ENCODE data around the gene PSME3. TPM values are rescaled to one million over a fixed set of nuclear protein-coding genes. Genes with fewer than 3 reads are reported as not detected.

PSME3 gene
- polyA plus RNA-seq, 1 of the 3 experiments (the other 2 are of a cell fraction): 139 TPM

- Histone ChIP-seq H3K9me3 (no peaks in the 10 kb centered on the region), H3K9me2 (no peaks in the 10 kb centered on the region), H3K9ac (no peak overlapping the region), H3K4me1 (ENCODE audit: control insufficient read depth in 1 of 2, insufficient read depth in 2 of 2, low read depth in 1 of 2, low read length in 1 of 2) (peaks cover 7 to 15% of the 10 kb centered on the region in 2 experiments; a peak in 1 of 4 replicates), H3K4me3 (ENCODE audit: low read depth in 2 of 2, low read length in 1 of 2) (no peak overlapping the region), H3F3A (replicated peaks; ENCODE audit: insufficient read depth) (peaks cover 8% of the 10 kb centered on the region), H3K4me2 (no peak overlapping the region), H3K27me3 (ENCODE audit: insufficient read depth) (no peaks in the 10 kb centered on the region), H4K20me1 (ENCODE audit: insufficient read depth) (no peaks in the 10 kb centered on the region), H3K36me3 (replicated peaks in 1 of 2; ENCODE audit: control insufficient read depth in 1 of 2, insufficient read depth in 2 of 2, low read length in 1 of 2) (no peaks in the 10 kb centered on the region), H3K79me2 (ENCODE audit: insufficient read depth) (peaks cover 18% of the 10 kb centered on the region; the same call in 1 of the 2 replicates), H3K27ac (ENCODE audit: low read depth in 2 of 2, low read length in 1 of 2) (no peak overlapping the region), H2AFZ (ENCODE audit: low read depth) (no peak overlapping the region)
- TF ChIP-seq, protein P1, sequence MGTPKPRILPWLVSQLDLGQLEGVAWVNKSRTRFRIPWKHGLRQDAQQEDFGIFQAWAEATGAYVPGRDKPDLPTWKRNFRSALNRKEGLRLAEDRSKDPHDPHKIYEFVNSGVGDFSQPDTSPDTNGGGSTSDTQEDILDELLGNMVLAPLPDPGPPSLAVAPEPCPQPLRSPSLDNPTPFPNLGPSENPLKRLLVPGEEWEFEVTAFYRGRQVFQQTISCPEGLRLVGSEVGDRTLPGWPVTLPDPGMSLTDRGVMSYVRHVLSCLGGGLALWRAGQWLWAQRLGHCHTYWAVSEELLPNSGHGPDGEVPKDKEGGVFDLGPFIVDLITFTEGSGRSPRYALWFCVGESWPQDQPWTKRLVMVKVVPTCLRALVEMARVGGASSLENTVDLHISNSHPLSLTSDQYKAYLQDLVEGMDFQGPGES (IDR thresholded peaks at IDR 0.05; ENCODE audit: low read depth, low read length): no peak
- TF ChIP-seq RXRA (IDR thresholded peaks at IDR 0.05; ENCODE audit: borderline replicate concordance, low read depth): no peak
- no peak for TF ChIP-seq RCOR1 (IDR thresholded peaks at IDR 0.05; ENCODE audit: low read length)
- ChIA-PET POLR2A (no interaction called here), CTCF (interaction anchor here (0.9 to 1.3 kb wide), 3 partner anchors 24 to 219 kb away, joined by 4 to 5 read pairs (median 4); partner anchors contain the start of genes PSMC3IP and RAMP2)
- DNase-seq: no peak
- WGBS (ENCODE audit: low lambda C conversion rate): 90% methylated on average over 17 of the region's 18 CpGs
Measured at GRCh38 chr17:42796066-42796758, 37.0 kb upstream of the PSME3 start.

GRCh38 chr17:42797067-42798007 lies 35.9 kb upstream of the PSME3 start:
- peaks cover 8% of the 10 kb centered on the region for H3F3A ChIP-seq (replicated peaks; ENCODE audit: insufficient read depth)
- peaks cover 18% of the 10 kb centered on the region; the same call in 1 of the 2 replicates for H3K79me2 ChIP-seq (ENCODE audit: insufficient read depth)
- H3K27ac ChIP-seq (ENCODE audit: low read depth in 2 of 2, low read length in 1 of 2): 0 out of 4 replicates have a peak overlapping the region, but pooled peaks of 1 of the 2 experiments have one; percentile 36
- no peaks in the 10 kb centered on the region for H4K20me1 ChIP-seq (ENCODE audit: insufficient read depth)
- H3K36me3 ChIP-seq (replicated peaks in 1 of 2; ENCODE audit: control insufficient read depth in 1 of 2, insufficient read depth in 2 of 2, low read length in 1 of 2): no peaks in the 10 kb centered on the region
- no peaks in the 10 kb centered on the region for H3K27me3 ChIP-seq (ENCODE audit: insufficient read depth)
- H3K9me3 ChIP-seq: no peaks in the 10 kb centered on the region
- H3K4me2 ChIP-seq: peak overlapping the region; percentile 87
- WGBS (ENCODE audit: low lambda C conversion rate): 88% methylated on average over 10 of the region's 10 CpGs
- H3K9me2 ChIP-seq: no peaks in the 10 kb centered on the region
- H2AFZ ChIP-seq (ENCODE audit: low read depth): no peak overlapping the region
- no peak for DNase-seq
- ChIA-PET POLR2A (interaction anchor here (1.1 kb wide), 1 partner anchor 27 kb away, joined by 4 read pairs; the partner anchor contains the start of gene BECN1), CTCF (interaction anchor here (0.6 to 2.2 kb wide), 6 partner anchors 12 to 221 kb away, joined by 3 to 7 read pairs (median 4); partner anchors contain the start of genes PSMC3IP and RAMP2)
- H3K9ac ChIP-seq: peak overlapping the region; percentile 84; the same call in 1 of the 2 replicates
- no peak for TF ChIP-seq RCOR1 (IDR thresholded peaks at IDR 0.05; ENCODE audit: low read length)
- 0 out of 2 replicates have a peak, but pooled peaks have one; percentile 10 for TF ChIP-seq POLR2AphosphoS5 (IDR thresholded peaks at IDR 0.05; ENCODE audit: low read depth, low read length)
- no peak for TF ChIP-seq NRF1 (IDR thresholded peaks at IDR 0.05; ENCODE audit: low read depth, low read length)
- TF ChIP-seq TCF12 (IDR thresholded peaks at IDR 0.05): no peak
- H3K4me1 ChIP-seq (ENCODE audit: control insufficient read depth in 1 of 2, insufficient read depth in 2 of 2, low read depth in 1 of 2, low read length in 1 of 2): peaks cover 7 to 15% of the 10 kb centered on the region in 2 experiments; a peak in 1 of 4 replicates
- H3K4me3 ChIP-seq (ENCODE audit: low read depth in 2 of 2, low read length in 1 of 2): peak overlapping the region; percentile 93 to 94
